ENCODE data around the gene ZFAND3. TPM values are rescaled to one million over a fixed set of nuclear protein-coding genes. Genes with fewer than 3 reads are reported as not detected.

The ZFAND3 gene
- total and polyA plus RNA-seq, 2 donors (not counting 3 experiments of a cell fraction or from before 2014, with no cell fraction given): 15.4 to 54.2 TPM

GRCh38 chr6:38016824-38017223 lies 197.3 kb downstream of the ZFAND3 start:
- Histone ChIP-seq H3K4me2 (ENCODE audit: insufficient read depth, low read length) (no peak overlapping the region), H3K9me1 (replicated peaks; ENCODE audit: control insufficient read depth, extremely low read depth, insufficient read depth, low read length) (no peaks in the 10 kb centered on the region), H3K27ac (ENCODE audit: insufficient read depth, low read depth, low read length) (no peak overlapping the region), H4K20me1 (replicated peaks; ENCODE audit: control insufficient read depth, extremely low read depth, insufficient read depth, low read length) (peaks cover 8% of the 10 kb centered on the region), H3K27me3 (ENCODE audit: control insufficient read depth in 2 of 2, insufficient read depth in 2 of 2, low read length in 2 of 2) (no peaks in the 10 kb centered on the region), H3K79me2 (ENCODE audit: control insufficient read depth, insufficient read depth, low read length) (peaks cover 39% of the 10 kb centered on the region), H3K36me3 (ENCODE audit: control insufficient read depth in 2 of 2, extremely low read depth in 1 of 2, insufficient read depth in 2 of 2, low read length in 2 of 2) (no peaks in the 10 kb centered on the region), H3K4me3 (replicated peaks in 1 of 3; ENCODE audit: insufficient read depth in 1 of 3, low read depth in 1 of 3, low read length in 3 of 3) (no peak overlapping the region), H3K9me3 (replicated peaks; ENCODE audit: control insufficient read depth, insufficient read depth, low read length) (no peaks in the 10 kb centered on the region), H3K4me1 (ENCODE audit: control insufficient read depth, extremely low read depth, insufficient read depth, low read length) (no peaks in the 10 kb centered on the region), H2AFZ (ENCODE audit: low read depth, low read length) (no peak overlapping the region), H3K9ac (replicated peaks; ENCODE audit: extremely low read depth, insufficient read depth, low read length) (no peak overlapping the region)
- DNase-seq (ENCODE audit: low read depth, low spot score) (no peak), FAIRE-seq (no peak)
- BruUV-seq (replicated peaks): no TSS peak
- POLR2A ChIA-PET: no interaction called here
- dilution Hi-C loops (cut with MboI; ENCODE audit: extremely low pct_ligation_motif_present, low sequenced_read_pairs): no loop called here
- TF ChIP-seq POLR2A (IDR thresholded peaks at IDR 0.05; ENCODE audit: low read depth, low read length): no peak
- TF ChIP-seq GATA2 (IDR thresholded peaks at IDR 0.05; ENCODE audit: insufficient read depth, insufficient read length, low read depth, low read length): no peak
- TF ChIP-seq CTCF (IDR thresholded peaks at IDR 0.05; ENCODE audit: extremely low read depth in 1 of 2, insufficient read depth in 1 of 2, low read depth in 1 of 2, low read length in 2 of 2): no peak
- TF ChIP-seq EZH2 (IDR thresholded peaks at IDR 0.05; ENCODE audit: borderline replicate concordance, low read depth, low read length, severe bottlenecking): no peak
- TF ChIP-seq JUN (IDR thresholded peaks at IDR 0.05; ENCODE audit: borderline replicate concordance, insufficient read depth, insufficient read length, low read depth): no peak
- no peak for TF ChIP-seq MAX (IDR thresholded peaks at IDR 0.05; ENCODE audit: insufficient read depth, insufficient read length)
- TF ChIP-seq FOS (IDR thresholded peaks at IDR 0.05; ENCODE audit: borderline replicate concordance, insufficient read depth, low read length): no peak
- no peak for TF ChIP-seq POLR2AphosphoS5 (IDR thresholded peaks at IDR 0.05; ENCODE audit: insufficient read depth, low read depth, low read length)
- TF ChIP-seq MYC (IDR thresholded peaks at IDR 0.05; ENCODE audit: low read depth, low read length): no peak
- CTCF ChIA-PET: interaction anchor here (0.9 to 2.7 kb wide), 6 partner anchors 9 to 478 kb away, joined by 3 to 10 read pairs (median 6); no protein-coding TSS in a partner anchor
- intact Hi-C loops (cut with micrococcal nuclease): no loop called here
